Measurements from ENCODE around the gene BRPF3. TPM values are rescaled to one million over a fixed set of nuclear protein-coding genes. Genes with fewer than 3 reads are reported as not detected.

BRPF3 gene
- total and polyA plus RNA-seq, 9 of the 15 experiments (the other 6 are each of a cell fraction or from before 2014, with no cell fraction given), result 2.2 to 19.3 (median 8.0) TPM

GRCh38 chr6:36239774-36240173 is 43.2 kb downstream of the BRPF3 start:
- in situ Hi-C loops (cut with MboI), result no loop called here
- TF ChIP-seq POLR2AphosphoS5 (IDR thresholded peaks at IDR 0.05; ENCODE audit: control insufficient read depth, insufficient read depth, low read depth, low read length) (no peak), SMAD1 (IDR thresholded peaks at IDR 0.05; ENCODE audit: low read depth, low read length, partially characterized antibody) (no peak), STAT6 (CRISPR knock-in tag; IDR thresholded peaks at IDR 0.05) (no peak)
- BruUV-seq (replicated peaks), result no TSS peak
- Histone ChIP-seq H3K79me2 (ENCODE audit: control insufficient read depth, insufficient read depth, low read length) (no peaks in the 10 kb centered on the region), H3K4me2 (ENCODE audit: insufficient read depth, low read length) (no peak overlapping the region), H3K27ac (ENCODE audit: extremely low read depth, low read depth, low read length) (no peak overlapping the region), H2AFZ (ENCODE audit: low read depth, low read length) (no peak overlapping the region), H4K20me1 (replicated peaks; ENCODE audit: control insufficient read depth, insufficient read depth, low read length) (no peaks in the 10 kb centered on the region), H3K27me3 (ENCODE audit: control insufficient read depth in 2 of 2, insufficient read depth in 2 of 2, low read length in 2 of 2) (peaks cover 16 to 22% of the 10 kb centered on the region in 2 experiments), H3K36me3 (ENCODE audit: control insufficient read depth, insufficient read depth, low read length) (no peaks in the 10 kb centered on the region), H3K9me1 (ENCODE audit: control insufficient read depth, insufficient read depth, low read length) (no peaks in the 10 kb centered on the region), H3K9ac (ENCODE audit: insufficient read depth in 1 of 2, low read depth in 2 of 2, low read length in 2 of 2) (peak overlapping the region in 1 of 2 experiments; percentile 80; a peak in 2 of 4 replicates), H3K9me3 (replicated peaks; ENCODE audit: control insufficient read depth, insufficient read depth, low read depth, low read length) (no peaks in the 10 kb centered on the region), H3K4me1 (replicated peaks in 1 of 2; ENCODE audit: control insufficient read depth in 2 of 2, insufficient read depth in 2 of 2, low read length in 2 of 2) (peaks cover 0 to 7% of the 10 kb centered on the region in 2 experiments; a peak in 1 of 5 replicates), H3K4me3 (no peak overlapping the region)
- ChIA-PET CTCF (ENCODE audit: low intra/inter-chr PET ratio) (no interaction called here), POLR2A (no interaction called here)
- DNase-seq (ENCODE audit: extremely low read depth in 1 of 4, low spot score in 3 of 4) (no peak), FAIRE-seq (peak; percentile 37), ATAC-seq (no peak)
- WGBS (ENCODE audit: insufficient coverage, low coverage, missing lambda C conversion rate), result 9% methylated on average over 5 of the region's 5 CpGs
- intact Hi-C loops (cut with micrococcal nuclease), result no loop called here
